M059J (cell line): Measurements from ENCODE around the gene IGF1R. TPM values are rescaled to one million over a fixed set of nuclear protein-coding genes. Genes with fewer than 3 reads are reported as not detected.
"Not testable (repeated sequence)": the region's sequence is repeated elsewhere in the genome, so short reads cannot be mapped to it uniquely, and the experiment has no call there.

Source experiments
- DNase-seq: peaks from one replicate; pipeline ENCODE4 v3.0.0-alpha.2; 2012; ENCODE audit warnings: low read depth
- total RNA-seq: library from RNA; depleted of rRNA; stranded (reverse); fragments of >200 nt; shearing (Covaris generic); gene quantifications from 2 replicates; pipeline ENCODE4 v1.2.3, GENCODE V29; 2014

IGF1R gene
- total RNA-seq, 1 experiment from 2014 or later = 8.1 TPM

GRCh38 chr15:98956796-98957553 is 308.6 kb downstream of the IGF1R start:
- no peak for DNase-seq

GRCh38 chr15:98957655-98958054 is 309.3 kb downstream of the IGF1R start:
- no peak for DNase-seq

DNA sequence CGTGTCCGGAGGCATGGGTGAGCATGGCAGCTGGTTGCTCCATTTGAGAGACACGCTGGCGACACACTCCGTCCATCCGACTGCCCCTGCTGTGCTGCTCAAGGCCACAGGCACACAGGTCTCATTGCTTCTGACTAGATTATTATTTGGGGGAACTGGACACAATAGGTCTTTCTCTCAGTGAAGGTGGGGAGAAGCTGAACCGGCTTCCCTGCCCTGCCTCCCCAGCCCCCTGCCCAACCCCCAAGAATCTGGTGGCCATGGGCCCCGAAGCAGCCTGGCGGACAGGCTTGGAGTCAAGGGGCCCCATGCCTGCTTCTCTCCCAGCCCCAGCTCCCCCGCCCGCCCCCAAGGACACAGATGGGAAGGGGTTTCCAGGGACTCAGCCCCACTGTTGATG is 309.7 kb downstream of the IGF1R start:
- DNase-seq = no peak

DNA sequence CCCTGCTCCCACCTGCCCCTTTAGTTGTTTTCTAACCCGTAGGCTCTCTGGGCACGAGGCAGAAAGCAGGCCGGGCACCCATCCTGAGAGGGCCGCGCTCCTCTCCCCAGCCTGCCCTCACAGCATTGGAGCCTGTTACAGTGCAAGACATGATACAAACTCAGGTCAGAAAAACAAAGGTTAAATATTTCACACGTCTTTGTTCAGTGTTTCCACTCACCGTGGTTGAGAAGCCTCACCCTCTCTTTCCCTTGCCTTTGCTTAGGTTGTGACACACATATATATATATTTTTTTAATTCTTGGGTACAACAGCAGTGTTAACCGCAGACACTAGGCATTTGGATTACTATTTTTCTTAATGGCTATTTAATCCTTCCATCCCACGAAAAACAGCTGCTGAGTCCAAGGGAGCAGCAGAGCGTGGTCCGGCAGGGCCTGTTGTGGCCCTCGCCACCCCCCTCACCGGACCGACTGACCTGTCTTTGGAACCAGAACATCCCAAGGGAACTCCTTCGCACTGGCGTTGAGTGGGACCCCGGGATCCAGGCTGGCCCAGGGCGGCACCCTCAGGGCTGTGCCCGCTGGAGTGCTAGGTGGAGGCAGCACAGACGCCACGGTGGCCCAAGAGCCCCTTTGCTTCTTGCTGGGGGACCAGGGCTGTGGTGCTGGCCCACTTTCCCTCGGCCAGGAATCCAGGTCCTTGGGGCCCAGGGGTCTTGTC is 310.7 kb downstream of the IGF1R start:
- DNase-seq = no peak

DNA sequence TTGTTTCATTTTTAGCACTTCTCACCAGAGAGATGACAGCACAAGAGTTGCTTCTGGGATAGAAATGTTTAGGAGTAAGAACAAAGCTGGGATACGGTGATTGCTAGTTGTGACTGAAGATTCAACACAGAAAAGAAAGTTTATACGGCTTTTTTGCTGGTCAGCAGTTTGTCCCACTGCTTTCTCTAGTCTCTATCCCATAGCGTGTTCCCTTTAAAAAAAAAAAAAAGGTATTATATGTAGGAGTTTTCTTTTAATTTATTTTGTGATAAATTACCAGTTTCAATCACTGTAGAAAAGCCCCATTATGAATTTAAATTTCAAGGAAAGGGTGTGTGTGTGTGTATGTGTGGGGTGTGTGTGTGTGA is 311.3 kb downstream of the IGF1R start:
- no peak for DNase-seq

DNA sequence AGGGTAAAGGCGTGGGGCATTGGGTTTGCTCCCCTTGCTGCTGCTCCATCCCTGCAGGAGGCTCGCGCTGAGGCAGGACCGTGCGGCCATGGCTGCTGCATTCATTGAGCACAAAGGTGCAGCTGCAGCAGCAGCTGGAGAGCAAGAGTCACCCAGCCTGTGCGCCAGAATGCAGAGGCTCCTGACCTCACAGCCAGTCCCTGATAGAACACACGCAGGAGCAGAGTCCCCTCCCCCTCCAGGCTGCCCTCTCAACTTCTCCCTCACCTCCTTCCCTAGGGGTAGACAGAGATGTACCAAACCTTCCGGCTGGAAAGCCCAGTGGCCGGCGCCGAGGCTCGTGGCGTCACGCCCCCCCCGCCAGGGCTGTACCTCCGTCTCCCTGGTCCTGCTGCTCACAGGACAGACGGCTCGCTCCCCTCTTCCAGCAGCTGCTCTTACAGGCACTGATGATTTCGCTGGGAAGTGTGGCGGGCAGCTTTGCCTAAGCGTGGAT is 312.3 kb downstream of the IGF1R start:
- DNase-seq = no peak

DNA sequence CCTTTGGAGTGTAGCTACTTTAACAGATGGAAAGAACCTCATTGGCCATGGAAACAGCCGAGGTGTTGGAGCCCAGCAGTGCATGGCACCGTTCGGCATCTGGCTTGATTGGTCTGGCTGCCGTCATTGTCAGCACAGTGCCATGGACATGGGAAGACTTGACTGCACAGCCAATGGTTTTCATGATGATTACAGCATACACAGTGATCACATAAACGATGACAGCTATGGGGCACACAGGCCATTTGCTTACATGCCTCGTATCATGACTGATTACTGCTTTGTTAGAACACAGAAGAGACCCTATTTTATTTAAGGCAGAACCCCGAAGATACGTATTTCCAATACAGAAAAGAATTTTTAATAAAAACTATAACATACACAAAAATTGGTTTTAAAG is 315.1 kb downstream of the IGF1R start:
- no peak for DNase-seq

- DNase-seq = no peak
Measured at GRCh38 chr15:98964466-98965133, 316.3 kb downstream of the IGF1R start.

- DNase-seq = not testable (repeated sequence)
Measured at GRCh38 chr15:98965134-98965491, 316.8 kb downstream of the IGF1R start.

DNA sequence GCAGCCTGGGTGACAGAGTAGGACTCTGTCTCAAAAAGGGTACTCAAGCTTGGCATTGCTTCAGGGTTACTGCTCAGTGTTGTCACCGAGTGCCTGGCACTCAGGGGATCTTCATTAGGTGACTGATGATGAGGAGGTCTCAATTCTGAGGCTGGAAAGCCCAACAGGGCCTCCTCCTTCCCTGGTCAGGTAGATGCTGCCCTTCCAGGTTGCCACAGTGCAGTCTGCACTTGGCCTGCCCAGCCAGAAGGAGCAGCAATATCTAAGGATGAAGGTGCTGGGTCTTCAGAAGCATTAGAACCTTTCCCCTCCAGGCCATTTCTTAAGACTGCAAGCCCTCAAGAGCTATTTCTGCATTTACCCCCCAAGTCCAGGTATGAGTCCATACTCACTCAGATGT is 317.3 kb downstream of the IGF1R start:
- no peak for DNase-seq

DNA sequence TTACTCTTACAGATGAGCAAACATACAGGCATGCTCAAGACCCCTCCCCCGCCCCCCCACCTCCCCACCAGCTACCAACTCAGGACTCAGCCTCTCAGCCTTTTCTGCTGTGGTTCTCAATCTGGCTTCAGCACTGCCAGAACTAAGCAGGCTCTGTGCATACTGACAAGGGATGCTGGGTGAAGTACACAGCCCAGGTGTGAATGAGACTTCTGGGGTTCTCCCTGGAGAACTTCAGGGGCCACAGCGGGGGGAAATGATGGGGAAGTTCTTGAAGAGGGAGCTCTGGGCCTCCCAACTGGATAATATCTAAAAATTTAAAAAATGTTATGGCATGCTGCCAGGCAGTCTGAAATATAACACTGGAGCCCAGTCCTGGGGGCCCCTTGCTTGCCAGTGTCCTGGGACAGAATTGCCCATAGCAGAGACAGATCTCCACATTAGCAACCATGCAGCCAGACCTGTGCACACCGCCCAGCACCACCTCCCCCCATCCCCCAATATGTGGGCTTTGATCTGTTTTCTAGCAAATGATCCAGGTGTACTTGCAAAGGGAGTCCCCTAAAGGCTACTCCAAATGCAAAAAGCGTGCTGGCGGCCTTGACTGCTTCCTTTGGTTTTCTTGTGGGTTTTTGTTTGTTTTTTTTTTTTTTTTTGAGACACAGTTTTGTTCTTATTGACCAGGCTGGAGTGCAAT is 317.9 kb downstream of the IGF1R start:
- DNase-seq = no peak

- no peak for DNase-seq
Measured at GRCh38 chr15:98967096-98967495, 318.8 kb downstream of the IGF1R start.

- no peak for DNase-seq
Measured at GRCh38 chr15:98967916-98968315, 319.6 kb downstream of the IGF1R start.

DNA sequence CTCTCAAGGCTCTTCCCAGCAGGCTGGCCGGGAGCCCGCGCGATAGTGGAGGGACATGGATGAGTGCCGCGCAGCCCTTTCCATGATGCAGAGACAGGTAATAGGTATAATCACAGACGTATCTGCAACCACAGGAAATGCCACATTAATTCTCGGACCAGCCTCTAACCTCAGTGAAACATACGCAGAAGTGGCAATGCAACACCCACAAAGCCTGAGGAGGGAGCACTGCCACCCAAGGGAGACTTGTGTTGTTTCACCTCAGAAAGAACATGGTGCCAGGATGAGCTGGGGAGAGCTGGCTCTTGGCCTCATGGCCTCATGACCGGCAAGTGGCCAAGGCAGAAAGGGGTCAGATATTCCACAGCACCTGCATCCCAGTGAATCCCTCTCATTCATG is 320.2 kb downstream of the IGF1R start:
- DNase-seq = no peak

- DNase-seq = no peak
Measured at GRCh38 chr15:98969126-98969735, 320.9 kb downstream of the IGF1R start.

DNA sequence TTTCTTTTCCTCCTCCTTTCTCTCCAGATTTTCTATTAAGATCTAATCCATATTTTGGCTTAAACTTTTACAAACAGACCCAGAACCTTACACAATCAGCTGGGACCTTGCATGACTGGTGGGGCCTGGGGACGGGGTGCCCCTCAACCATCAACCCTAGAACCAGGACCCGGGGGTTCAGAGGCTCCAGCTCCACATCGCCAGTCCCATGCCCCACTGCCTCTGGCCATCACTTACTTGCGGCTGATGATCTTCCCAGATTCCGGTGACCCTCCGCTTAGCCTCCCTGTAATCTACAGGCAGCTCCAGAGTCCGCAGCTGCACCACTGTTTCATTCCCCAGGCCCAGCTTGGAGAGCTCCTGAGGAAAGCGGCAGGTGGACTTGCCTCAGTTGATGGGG is 322.5 kb downstream of the IGF1R start:
- no peak for DNase-seq

GRCh38 chr15:98976500-98976899 is 328.2 kb downstream of the IGF1R start:
- DNase-seq = no peak

GRCh38 chr15:98977441-98977840 is 329.1 kb downstream of the IGF1R start:
- DNase-seq = no peak

DNA sequence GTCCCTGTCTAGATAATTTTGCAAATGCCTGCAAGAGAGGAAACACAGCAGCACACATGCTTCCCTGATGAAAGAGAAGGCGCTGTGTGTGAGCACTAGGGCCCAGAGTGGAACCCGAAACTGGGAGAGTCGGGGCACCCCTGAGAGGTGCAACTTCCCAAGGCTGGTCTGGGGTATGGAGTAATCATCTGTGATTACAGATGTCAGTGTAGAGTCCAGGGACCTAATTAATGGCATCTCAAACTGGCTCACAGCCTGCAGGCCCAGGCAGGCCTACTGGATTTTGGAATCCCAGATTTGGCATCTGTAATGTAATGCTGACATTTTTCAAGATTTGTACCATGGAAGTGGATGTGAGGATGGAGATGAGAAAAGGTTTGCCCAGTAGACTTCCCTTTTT is 329.8 kb downstream of the IGF1R start:
- no peak for DNase-seq

GRCh38 chr15:98980899-98981228 is 332.5 kb downstream of the IGF1R start:
- no peak for DNase-seq

- DNase-seq = peak; percentile 59
Measured at GRCh38 chr15:98981851-98982722, 333.7 kb downstream of the IGF1R start.
